Neuronal stem cell (in vitro differentiated cells): ENCODE measurements around the gene MAP3K5.
"Not testable (repeated sequence)": the region's sequence is repeated elsewhere in the genome, so short reads cannot be mapped to it uniquely, and the experiment has no call there.

Experiments used
- DNase-seq: peaks from one replicate; pipeline ENCODE4 v3.0.0-alpha.2; 2013; ENCODE audit warnings: low spot score
- H2AFZ ChIP-seq: one replicate; pipeline ENCODE4 v1.6.1; 2013; ENCODE audit warnings: mild to moderate bottlenecking, low read length, inconsistent platforms
- H2AK5ac ChIP-seq: 2 replicates; pipeline ENCODE4 v1.6.1; 2013; ENCODE audit warnings: low read depth, mild to moderate bottlenecking, inconsistent platforms, low read length, moderate library complexity, mixed read lengths
- H2BK120ac ChIP-seq: 2 replicates; pipeline ENCODE4 v1.6.1; 2013; ENCODE audit warnings: low read depth, mild to moderate bottlenecking, inconsistent platforms, low read length, moderate library complexity, mixed read lengths
- H2BK12ac ChIP-seq: one replicate; pipeline ENCODE4 v1.6.1; 2013; ENCODE audit warnings: low read length, inconsistent platforms
- H2BK15ac ChIP-seq: 2 replicates; pipeline ENCODE4 v1.6.1; 2013; ENCODE audit warnings: mild to moderate bottlenecking, low read length, inconsistent platforms, mixed read lengths
- H2BK5ac ChIP-seq: one replicate; pipeline ENCODE4 v1.6.1; 2013; ENCODE audit warnings: inconsistent platforms, mild to moderate bottlenecking, low read length, moderate library complexity
- H3K14ac ChIP-seq: one replicate; pipeline ENCODE4 v1.6.1; 2013; ENCODE audit warnings: low read length, inconsistent platforms
- H3K18ac ChIP-seq: 2 replicates; pipeline ENCODE4 v1.6.1; 2013; ENCODE audit warnings: low read length, inconsistent platforms
- H3K23ac ChIP-seq: 2 replicates; pipeline ENCODE4 v1.6.1; 2013; ENCODE audit warnings: low read depth, mild to moderate bottlenecking, mixed read lengths, low read length, inconsistent platforms; ENCODE audit not compliant: poor library complexity
- H3K27ac ChIP-seq: replicated peaks from 3 replicates; pipeline ENCODE4 v1.5.1; 2013; ENCODE audit warnings: low read length, inconsistent platforms
- H3K27me3 ChIP-seq, 3 experiments: 2 replicates each; pipeline ENCODE4 v1.6.1; 2013; ENCODE audit warnings: low read length in 3 of 3, mild to moderate bottlenecking in 2 of 3, inconsistent platforms in 1 of 3, low read depth in 1 of 3, mixed read lengths in 1 of 3, moderate library complexity in 1 of 3; ENCODE audit not compliant: control insufficient read depth in 3 of 3, insufficient read depth in 3 of 3
- H3K36me3 ChIP-seq, 2 donors: replicated peaks in 1 of 2; 2 replicates each; pipeline ENCODE4 v1.6.1; 2013; ENCODE audit warnings: low read length in 2 of 2; ENCODE audit not compliant: control insufficient read depth in 2 of 2, insufficient read depth in 2 of 2
- H3K4ac ChIP-seq: 2 replicates; pipeline ENCODE4 v1.6.1; 2013; ENCODE audit warnings: inconsistent platforms, mild to moderate bottlenecking, low read length, moderate library complexity
- H3K4me1 ChIP-seq, 2 donors: 1 replicate in 1 of 2; 2 replicates in 1 of 2; pipeline ENCODE4 v1.6.1; 2013; ENCODE audit warnings: low read length in 2 of 2, low read depth in 1 of 2; ENCODE audit not compliant: control insufficient read depth in 2 of 2, insufficient read depth in 1 of 2
- H3K4me2 ChIP-seq: one replicate; pipeline ENCODE4 v1.6.1; 2013; ENCODE audit warnings: mild to moderate bottlenecking, low read length, inconsistent platforms; ENCODE audit not compliant: insufficient read depth, poor library complexity, severe bottlenecking
- H3K4me3 ChIP-seq, 2 donors: 2 replicates each; pipeline ENCODE4 v1.5.1; 2013; ENCODE audit warnings: low read length in 2 of 2, mild to moderate bottlenecking in 2 of 2, inconsistent platforms in 1 of 2, moderate library complexity in 1 of 2
- H3K79me1 ChIP-seq: one replicate; pipeline ENCODE4 v1.6.1; 2013; ENCODE audit warnings: low read depth, mild to moderate bottlenecking, inconsistent platforms, low read length, moderate library complexity
- H3K9ac ChIP-seq: one replicate; pipeline ENCODE4 v1.6.1; 2013; ENCODE audit warnings: mild to moderate bottlenecking, low read depth, low read length, inconsistent platforms; ENCODE audit not compliant: poor library complexity
- H3K9me3 ChIP-seq, 2 donors: replicated peaks in 1 of 2; 2 replicates each; pipeline versions ENCODE3 to v1.6.1; 2013; ENCODE audit warnings: low read length in 2 of 2, mild to moderate bottlenecking in 2 of 2, inconsistent platforms in 1 of 2, low read depth in 1 of 2, mixed read lengths in 1 of 2, moderate library complexity in 1 of 2; ENCODE audit not compliant: control insufficient read depth in 2 of 2, insufficient read depth in 1 of 2
- H4K8ac ChIP-seq: one replicate; pipeline ENCODE4 v1.6.1; 2013; ENCODE audit warnings: low read depth, mild to moderate bottlenecking, inconsistent platforms, low read length, moderate library complexity
- H4K91ac ChIP-seq: one replicate; pipeline ENCODE4 v1.6.1; 2013; ENCODE audit warnings: low read length, low read depth, mild to moderate bottlenecking, inconsistent platforms; ENCODE audit not compliant: poor library complexity
- WGBS, 2 donors: extraction: QIAGEN DNeasy Blood & Tissue Kit; methylation state at CpG; one replicate each; pipeline ENCODE4 v1.1.7; 2013; ENCODE audit warnings: missing lambda C conversion rate in 2 of 2, mixed read lengths in 1 of 2; ENCODE audit not compliant: insufficient read length in 2 of 2, insufficient replicate concordance in 1 of 2; ENCODE audit errors: extremely low coverage in 2 of 2; 5-methylcytosine and 5-hydroxymethylcytosine counted together

The MAP3K5 gene

GRCh38 chr6:136716917-136717715 is 75.2 kb downstream of the MAP3K5 start:
- Histone ChIP-seq H3K4me1 (no peaks in the 10 kb centered on the region), H3K36me3 (no peaks in the 10 kb centered on the region), H3K4me2 (no peak overlapping the region), H3K18ac (no peak overlapping the region), H3K4me3 (no peak overlapping the region), H3K27ac (no peak overlapping the region), H2BK12ac (no peak overlapping the region), H2BK120ac (no peak overlapping the region), H3K23ac (no peak overlapping the region), H3K79me1 (no peaks in the 10 kb centered on the region), H2BK15ac (no peak overlapping the region), H3K4ac (no peak overlapping the region), H3K9me3 (no peaks in the 10 kb centered on the region), H2BK5ac (no peak overlapping the region), H2AFZ (no peak overlapping the region), H3K14ac (no peak overlapping the region), H3K9ac (no peak overlapping the region), H3K27me3 (no peaks in the 10 kb centered on the region), H4K8ac (no peak overlapping the region), H4K91ac (no peak overlapping the region), H2AK5ac (no peak overlapping the region)
- no CpG with 5 or more reads among the region's 4 CpGs for WGBS, 2 donors
- DNase-seq, result no peak

GRCh38 chr6:136712642-136713041 is 79.6 kb downstream of the MAP3K5 start:
- not testable (repeated sequence) for H3K4ac ChIP-seq, H2AFZ ChIP-seq, H2BK5ac ChIP-seq, H2BK15ac ChIP-seq, H3K14ac ChIP-seq, H4K8ac ChIP-seq, H3K23ac ChIP-seq, H2BK12ac ChIP-seq, H3K4me3 ChIP-seq, H3K27ac ChIP-seq, H2BK120ac ChIP-seq, H3K9me3 ChIP-seq, H3K18ac ChIP-seq, H3K4me2 ChIP-seq, H2AK5ac ChIP-seq, H4K91ac ChIP-seq, H3K4me1 ChIP-seq, H3K79me1 ChIP-seq, H3K27me3 ChIP-seq, DNase-seq, H3K36me3 ChIP-seq, H3K9ac ChIP-seq
- WGBS, 2 donors, result no CpG with 5 or more reads among the region's 4 CpGs

- no peaks in the 10 kb centered on the region for H3K27me3 ChIP-seq
- no peak for DNase-seq
- H3K14ac ChIP-seq, result no peak overlapping the region
- no peaks in the 10 kb centered on the region for H3K36me3 ChIP-seq
- H2BK120ac ChIP-seq, result no peak overlapping the region
- H2AK5ac ChIP-seq, result no peak overlapping the region
- no peak overlapping the region for H4K8ac ChIP-seq
- H2AFZ ChIP-seq, result no peak overlapping the region
- no peaks in the 10 kb centered on the region for H3K9me3 ChIP-seq
- H3K4me2 ChIP-seq, result no peak overlapping the region
- H2BK15ac ChIP-seq, result no peak overlapping the region
- no peak overlapping the region for H3K9ac ChIP-seq
- H3K4me1 ChIP-seq, result no peaks in the 10 kb centered on the region
- H3K18ac ChIP-seq, result no peak overlapping the region
- no peak overlapping the region for H4K91ac ChIP-seq
- no peak overlapping the region for H3K4me3 ChIP-seq
- no peak overlapping the region for H3K23ac ChIP-seq
- H3K79me1 ChIP-seq, result no peaks in the 10 kb centered on the region
- H2BK12ac ChIP-seq, result no peak overlapping the region
- H2BK5ac ChIP-seq, result no peak overlapping the region
- no CpG with 5 or more reads among the region's 2 CpGs for WGBS, 2 donors
- no peak overlapping the region for H3K27ac ChIP-seq
- H3K4ac ChIP-seq, result no peak overlapping the region
Measured at GRCh38 chr6:136711644-136712043, 80.6 kb downstream of the MAP3K5 start.

- no peak overlapping the region for H4K91ac ChIP-seq
- H3K4ac ChIP-seq, result no peak overlapping the region
- no peaks in the 10 kb centered on the region for H3K36me3 ChIP-seq
- H4K8ac ChIP-seq, result no peak overlapping the region
- H2BK12ac ChIP-seq, result no peak overlapping the region
- H3K9ac ChIP-seq, result no peak overlapping the region
- H3K27ac ChIP-seq, result no peak overlapping the region
- no peak overlapping the region for H3K18ac ChIP-seq
- no peak overlapping the region for H2BK5ac ChIP-seq
- no CpG with 5 or more reads among the region's 7 CpGs for WGBS, 2 donors
- H2BK120ac ChIP-seq, result no peak overlapping the region
- H3K4me3 ChIP-seq, result no peak overlapping the region
- H3K79me1 ChIP-seq, result no peaks in the 10 kb centered on the region
- no peak overlapping the region for H3K4me2 ChIP-seq
- H3K4me1 ChIP-seq, result no peaks in the 10 kb centered on the region
- H2AFZ ChIP-seq, result no peak overlapping the region
- H3K14ac ChIP-seq, result no peak overlapping the region
- H3K9me3 ChIP-seq, result no peaks in the 10 kb centered on the region
- no peak for DNase-seq
- no peak overlapping the region for H2BK15ac ChIP-seq
- no peak overlapping the region for H3K23ac ChIP-seq
- no peaks in the 10 kb centered on the region for H3K27me3 ChIP-seq
- H2AK5ac ChIP-seq, result no peak overlapping the region
Measured at GRCh38 chr6:136710877-136711552, 81.3 kb downstream of the MAP3K5 start.
